B cell (primary cell): ENCODE measurements around the gene SLC5A10. TPM values are rescaled to one million over a fixed set of nuclear protein-coding genes. Genes with fewer than 3 reads are reported as not detected.
A peak's percentile ranks its signal among the peaks of the same experiment; 100 is the strongest.

Experiments
- ATAC-seq: fragments of 200-7000 bp; cut with Tn5 transposase; one replicate; pipeline ENCODE4 v1.10.0; 2021; ENCODE audit warnings: low read depth, mild to moderate bottlenecking, moderate number of reproducible peaks, moderate library complexity
- CTCF ChIA-PET: fragments of 350-600 bp; sonication (Branson Sonifier 250); formaldehyde crosslinking; loops from one replicate; lab custom pipeline; 2021; ENCODE audit warnings: antibody characterized with exemption, inconsistent platforms; lab: Charles Lee
- POLR2A ChIA-PET: fragments of 350-600 bp; sonication (Branson Sonifier 250); formaldehyde crosslinking; loops from one replicate; lab custom pipeline; 2021; ENCODE audit warnings: antibody characterized with exemption; lab: Charles Lee
- DNase-seq: peaks from one replicate; pipeline ENCODE4 v3.0.0; 2013
- H2AFZ ChIP-seq: 2 replicates; pipeline ENCODE4 v1.6.1; 2012; ENCODE audit warnings: mild to moderate bottlenecking, low read depth, low read length; ENCODE audit not compliant: insufficient read depth, poor library complexity, severe bottlenecking
- H3K27ac ChIP-seq, 2 donors: 1 replicate in 1 of 2; 2 replicates in 1 of 2; pipeline ENCODE4 v1.5.1; 2012 to 2013; ENCODE audit warnings: low read length in 2 of 2, mild to moderate bottlenecking in 2 of 2, moderate library complexity in 1 of 2
- H3K27me3 ChIP-seq, 4 experiments: fragments of 200-600 bp in 1 of 4; sonication (generic) in 1 of 4; replicated peaks in 1 of 4; 1 replicate in 2 of 4; 2 replicates in 2 of 4; pipeline versions ENCODE4 v1.6.1 to v1.7.0; 2013 to 2016; ENCODE audit warnings: low read length in 3 of 4, mild to moderate bottlenecking in 2 of 4, mixed read lengths in 1 of 4, moderate library complexity in 1 of 4; ENCODE audit not compliant: insufficient read depth in 4 of 4, control insufficient read depth in 3 of 4; ENCODE audit errors: control extremely low read depth in 1 of 4
- H3K36me3 ChIP-seq, 2 experiments: replicated peaks in 1 of 2; 1 replicate in 1 of 2; 2 replicates in 1 of 2; pipeline versions ENCODE4 v1.6.1 to v1.7.1; 2013; ENCODE audit warnings: low read length in 1 of 2; ENCODE audit not compliant: insufficient read depth in 2 of 2, control insufficient read depth in 1 of 2; ENCODE audit errors: control extremely low read depth in 1 of 2, extremely low read depth in 1 of 2
- H3K4me1 ChIP-seq, 2 donors: fragments of 200-600 bp in 1 of 2; sonication (generic) in 1 of 2; 1 replicate in 1 of 2; 2 replicates in 1 of 2; pipeline versions ENCODE4 v1.5.1 to v1.6.1; 2013 to 2017; ENCODE audit warnings: low read length in 2 of 2; ENCODE audit not compliant: control insufficient read depth in 2 of 2, insufficient read depth in 2 of 2
- H3K4me2 ChIP-seq: replicated peaks from 2 replicates; pipeline ENCODE3; 2012; ENCODE audit warnings: mild to moderate bottlenecking, low read depth, low read length; ENCODE audit not compliant: poor library complexity, severe bottlenecking
- H3K4me3 ChIP-seq, 5 experiments: fragments of 200-600 bp in 1 of 5; sonication (generic) in 1 of 5; 1 replicate in 3 of 5; 2 replicates in 2 of 5; pipeline versions ENCODE4 v1.5.1 to v1.7.0; 2011 to 2016; ENCODE audit warnings: low read length in 4 of 5, mild to moderate bottlenecking in 4 of 5, low read depth in 2 of 5, control low read depth in 1 of 5, moderate library complexity in 1 of 5; ENCODE audit not compliant: insufficient read depth in 1 of 5; ENCODE audit errors: control extremely low read depth in 1 of 5, extremely low read depth in 1 of 5
- H3K79me2 ChIP-seq: fragments of 200-600 bp; sonication (generic); one replicate; pipeline ENCODE4 v1.6.0; 2016; ENCODE audit warnings: low read length; ENCODE audit not compliant: control insufficient read depth, insufficient read depth
- H3K9ac ChIP-seq: fragments of 200-600 bp; sonication (generic); 2 replicates; pipeline ENCODE4 v1.6.1; 2017; ENCODE audit warnings: mild to moderate bottlenecking, low read length, moderate library complexity
- H3K9me3 ChIP-seq, 3 donors: one replicate each; pipeline versions ENCODE4 v1.6.1 to v1.7.1; 2013; ENCODE audit warnings: low read length in 2 of 3; ENCODE audit not compliant: control insufficient read depth in 2 of 3, insufficient read depth in 1 of 3; ENCODE audit errors: control extremely low read depth in 1 of 3
- H4K20me1 ChIP-seq: 2 replicates; pipeline ENCODE4 v1.6.0; 2012; ENCODE audit warnings: mild to moderate bottlenecking, low read length; ENCODE audit not compliant: insufficient read depth, control insufficient read depth, poor library complexity, severe bottlenecking
- H3K27ac Mint-ChIP-seq: one replicate; pipeline ENCODE4 v1.8.0; 2021; ENCODE audit warnings: mixed read lengths
- H3K27me3 Mint-ChIP-seq: one replicate; pipeline ENCODE4 v1.8.0; 2021; ENCODE audit warnings: mixed read lengths
- H3K4me1 Mint-ChIP-seq: one replicate; pipeline ENCODE4 v1.8.0; 2021; ENCODE audit warnings: mixed read lengths
- H3K4me3 Mint-ChIP-seq: one replicate; pipeline ENCODE4 v1.8.0; 2021; ENCODE audit warnings: mixed read lengths
- H3K9me3 Mint-ChIP-seq: one replicate; pipeline ENCODE4 v1.8.0; 2022; ENCODE audit warnings: mixed read lengths; ENCODE audit not compliant: insufficient read depth
- EZH2 ChIP-seq: IDR thresholded peaks from 2 replicates; pipeline ENCODE4 v1.6.1; 2012; ENCODE audit warnings: borderline replicate concordance, low read depth, mild to moderate bottlenecking, moderate library complexity, low read length; ENCODE audit not compliant: insufficient read depth, poor library complexity, severe bottlenecking
- WGBS: methylation state at CpG from one replicate; pipeline ENCODE4 v1.1.5; 2013; ENCODE audit warnings: missing lambda C conversion rate; ENCODE audit not compliant: insufficient coverage; 5-methylcytosine and 5-hydroxymethylcytosine counted together
- intact Hi-C: fragments of 100-400 bp; cut with micrococcal nuclease; formaldehyde crosslinking; loops from one replicate; pipeline ENCODE4 v1.10.0; 2022
- polyA plus RNA-seq: library from polyadenylated mRNA; depleted of rRNA; stranded (reverse); fragments of >200 nt; gene quantifications from 2 replicates; pipeline ENCODE4 v1.2.3, GENCODE V29; 2012
- total RNA-seq, 2 donors: library from RNA; stranded (reverse); fragments of 120-200 nt in 1 of 2; gene quantifications; 1 replicate in 1 of 2; 2 replicates in 1 of 2; pipeline versions ENCODE4 v1.2.3 to v1.2.4, GENCODE V29; 2013 to 2022
- TF ChIP-seq, protein P1 (sequence below): fragments of 200-600 bp; IDR thresholded peaks from one replicate; pipeline ENCODE4 v1.8.0; 2022; ENCODE audit warnings: antibody characterized with exemption, mild to moderate bottlenecking

SLC5A10 gene
- total and polyA plus RNA-seq, 2 donors (not counting 1 experiment from before 2014, with no cell fraction given): not detected

DNA sequence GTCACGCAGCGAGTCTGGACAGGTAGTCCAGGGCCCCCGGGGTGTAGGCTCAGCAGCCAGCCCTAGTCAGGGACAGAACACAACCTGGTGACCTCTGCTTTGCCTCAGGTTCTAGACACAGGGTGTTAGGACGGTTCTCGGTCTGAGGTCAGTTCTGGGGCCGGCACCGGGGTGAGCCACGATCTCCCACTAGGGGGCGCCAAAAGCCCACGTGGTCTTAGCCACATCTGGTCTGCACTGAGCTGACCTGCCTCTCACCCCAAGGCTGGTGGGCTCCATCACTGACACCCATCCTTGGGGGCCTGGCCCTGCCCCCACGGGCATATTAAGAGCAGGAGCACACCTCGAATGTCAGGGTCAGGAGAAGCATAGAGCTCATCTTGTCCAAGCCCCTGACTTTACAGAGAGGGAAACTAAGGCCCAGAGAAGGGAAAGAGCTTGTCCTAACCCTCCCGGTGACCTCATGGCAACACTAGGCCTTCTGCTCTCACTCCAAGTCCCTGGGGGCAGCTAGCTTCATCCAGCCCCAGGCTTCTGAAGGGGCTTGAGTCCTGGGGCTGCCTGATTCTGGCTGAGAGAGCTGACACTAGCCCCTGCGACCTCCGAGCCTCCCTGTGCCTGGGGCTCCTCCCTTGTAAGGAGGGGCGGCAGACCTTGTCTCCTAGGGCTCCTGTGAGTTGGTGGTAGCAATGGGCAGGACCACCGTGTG is 9.0 kb downstream of the SLC5A10 start:
- H3K27ac Mint-ChIP-seq: no peak overlapping the region

More for the DNA sequence above, 9.0 kb downstream of the SLC5A10 start:
- Histone ChIP-seq H3K27me3 (no peaks in the 10 kb centered on the region), H3K4me1 (peaks cover 0 to 13% of the 10 kb centered on the region in 2 donors), H4K20me1 (no peaks in the 10 kb centered on the region), H3K79me2 (no peaks in the 10 kb centered on the region), H2AFZ (no peak overlapping the region), H3K4me2 (peak overlapping the region; percentile 13), H3K9ac (no peak overlapping the region), H3K36me3 (no peaks in the 10 kb centered on the region), H3K27ac (no peak overlapping the region), H3K4me3 (no peak overlapping the region), H3K9me3 (no peaks in the 10 kb centered on the region)
- intact Hi-C loops: no loop called here
- ChIA-PET CTCF (interaction anchor here (0.6 to 2.8 kb wide), 32 partner anchors 9 to 417 kb away, joined by 3 to 21 read pairs (median 4); partner anchors contain the start of genes FAM83G and MAPK7), POLR2A (interaction anchor here (0.7 kb wide), 1 partner anchor 15 kb away, joined by 3 read pairs; no protein-coding TSS in a partner anchor)
- H3K4me3 Mint-ChIP-seq: no peak overlapping the region
- ATAC-seq (peak; percentile 93), DNase-seq (peak; percentile 86)
- no peak for TF ChIP-seq EZH2
- TF ChIP-seq, protein P1, sequence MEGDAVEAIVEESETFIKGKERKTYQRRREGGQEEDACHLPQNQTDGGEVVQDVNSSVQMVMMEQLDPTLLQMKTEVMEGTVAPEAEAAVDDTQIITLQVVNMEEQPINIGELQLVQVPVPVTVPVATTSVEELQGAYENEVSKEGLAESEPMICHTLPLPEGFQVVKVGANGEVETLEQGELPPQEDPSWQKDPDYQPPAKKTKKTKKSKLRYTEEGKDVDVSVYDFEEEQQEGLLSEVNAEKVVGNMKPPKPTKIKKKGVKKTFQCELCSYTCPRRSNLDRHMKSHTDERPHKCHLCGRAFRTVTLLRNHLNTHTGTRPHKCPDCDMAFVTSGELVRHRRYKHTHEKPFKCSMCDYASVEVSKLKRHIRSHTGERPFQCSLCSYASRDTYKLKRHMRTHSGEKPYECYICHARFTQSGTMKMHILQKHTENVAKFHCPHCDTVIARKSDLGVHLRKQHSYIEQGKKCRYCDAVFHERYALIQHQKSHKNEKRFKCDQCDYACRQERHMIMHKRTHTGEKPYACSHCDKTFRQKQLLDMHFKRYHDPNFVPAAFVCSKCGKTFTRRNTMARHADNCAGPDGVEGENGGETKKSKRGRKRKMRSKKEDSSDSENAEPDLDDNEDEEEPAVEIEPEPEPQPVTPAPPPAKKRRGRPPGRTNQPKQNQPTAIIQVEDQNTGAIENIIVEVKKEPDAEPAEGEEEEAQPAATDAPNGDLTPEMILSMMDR: peak; percentile 92
- no peaks in the 10 kb centered on the region for H3K27me3 Mint-ChIP-seq
- 34% methylated on average over 16 of the region's 17 CpGs for WGBS
- peaks cover 5% of the 10 kb centered on the region for H3K4me1 Mint-ChIP-seq
- no peaks in the 10 kb centered on the region for H3K9me3 Mint-ChIP-seq
